Measurements from ENCODE around the gene CCNQ.
"Not testable (repeated sequence)": the region's sequence is repeated elsewhere in the genome, so short reads cannot be mapped to it uniquely, and the experiment has no call there.

The CCNQ gene

GRCh38 chrX:153622661-153623309 is 23.8 kb upstream of the CCNQ start:
- CTCF ChIA-PET = no interaction called here

GRCh38 chrX:153621949-153622598 is 23.1 kb upstream of the CCNQ start:
- Mint-ChIP-seq H3K36me3 (no peaks in the 10 kb centered on the region), H3K27me3 (peaks cover 37% of the 10 kb centered on the region), H3K4me1 (no peaks in the 10 kb centered on the region), H3K9me3 (no peaks in the 10 kb centered on the region), H3K27ac (no peak overlapping the region), H3K4me3 (no peak overlapping the region)
- CTCF ChIA-PET = no interaction called here
- DNase-seq = no peak

More at GRCh38 chrX:153622661-153623309, 23.8 kb upstream of the CCNQ start:
- no peak overlapping the region for H3K27ac Mint-ChIP-seq
- no peaks in the 10 kb centered on the region for H3K9me3 Mint-ChIP-seq
- H3K4me3 Mint-ChIP-seq = no peak overlapping the region
- no peaks in the 10 kb centered on the region for H3K36me3 Mint-ChIP-seq
- H3K27me3 Mint-ChIP-seq = peaks cover 35% of the 10 kb centered on the region
- H3K4me1 Mint-ChIP-seq = no peaks in the 10 kb centered on the region
- DNase-seq = no peak

- CTCF ChIA-PET = no interaction called here
- Mint-ChIP-seq H3K4me1 (no peaks in the 10 kb centered on the region), H3K27me3 (peaks cover 39% of the 10 kb centered on the region), H3K4me3 (no peak overlapping the region), H3K9me3 (no peaks in the 10 kb centered on the region), H3K27ac (no peak overlapping the region), H3K36me3 (no peaks in the 10 kb centered on the region)
- no peak for DNase-seq
Observed at GRCh38 chrX:153620576-153620975, 21.6 kb upstream of the CCNQ start.

GRCh38 chrX:153614818-153615217 is 15.9 kb upstream of the CCNQ start:
- Mint-ChIP-seq H3K9me3 (no peaks in the 10 kb centered on the region), H3K27me3 (peaks cover 43% of the 10 kb centered on the region), H3K4me3 (no peak overlapping the region), H3K27ac (peak overlapping the region; percentile 79), H3K36me3 (no peaks in the 10 kb centered on the region), H3K4me1 (peaks cover 16% of the 10 kb centered on the region)
- CTCF ChIA-PET = no interaction called here
- no peak for DNase-seq

GRCh38 chrX:153612413-153612812 is 13.5 kb upstream of the CCNQ start:
- DNase-seq = no peak
- CTCF ChIA-PET = interaction anchor here (0.7 kb wide), 1 partner anchor 8 kb away, joined by 3 read pairs; no protein-coding TSS in a partner anchor
- Mint-ChIP-seq H3K36me3 (no peaks in the 10 kb centered on the region), H3K27ac (no peak overlapping the region), H3K4me1 (peaks cover 21% of the 10 kb centered on the region), H3K4me3 (no peak overlapping the region), H3K9me3 (no peaks in the 10 kb centered on the region), H3K27me3 (peaks cover 49% of the 10 kb centered on the region)

- Mint-ChIP-seq H3K4me3 (no peak overlapping the region), H3K4me1 (peaks cover 21% of the 10 kb centered on the region), H3K9me3 (no peaks in the 10 kb centered on the region), H3K27me3 (peaks cover 54% of the 10 kb centered on the region), H3K36me3 (no peaks in the 10 kb centered on the region), H3K27ac (no peak overlapping the region)
- CTCF ChIA-PET = interaction anchor here (0.7 to 2.5 kb wide), 2 partner anchors 7 to 56 kb away, joined by 3 to 15 read pairs; no protein-coding TSS in a partner anchor
- no peak for DNase-seq
Observed at GRCh38 chrX:153611298-153612095, 12.6 kb upstream of the CCNQ start.

- peaks cover 58% of the 10 kb centered on the region for H3K27me3 Mint-ChIP-seq
- no peaks in the 10 kb centered on the region for H3K36me3 Mint-ChIP-seq
- no peak for DNase-seq
- H3K9me3 Mint-ChIP-seq = no peaks in the 10 kb centered on the region
- H3K4me3 Mint-ChIP-seq = peak overlapping the region; percentile 69
- CTCF ChIA-PET = interaction anchor here (2.0 to 2.5 kb wide), 2 partner anchors 36 to 57 kb away, joined by 11 to 15 read pairs; partner anchors contain the start of gene DUSP9
- H3K4me1 Mint-ChIP-seq = peaks cover 21% of the 10 kb centered on the region
- H3K27ac Mint-ChIP-seq = no peak overlapping the region
Observed at GRCh38 chrX:153610836-153611213, 11.9 kb upstream of the CCNQ start.

- peak; percentile 80 for DNase-seq
- CTCF ChIA-PET = interaction anchor here (0.8 to 2.5 kb wide), 11 partner anchors 10 to 169 kb away, joined by 3 to 19 read pairs (median 4); partner anchors contain the start of gene DUSP9
- no peak overlapping the region for H3K27ac Mint-ChIP-seq
- H3K36me3 Mint-ChIP-seq = no peaks in the 10 kb centered on the region
- H3K4me3 Mint-ChIP-seq = peak overlapping the region; percentile 69
- H3K9me3 Mint-ChIP-seq = no peaks in the 10 kb centered on the region
- peaks cover 17% of the 10 kb centered on the region for H3K4me1 Mint-ChIP-seq
- peaks cover 61% of the 10 kb centered on the region for H3K27me3 Mint-ChIP-seq
Observed at GRCh38 chrX:153609917-153610835, 11.2 kb upstream of the CCNQ start.

- Mint-ChIP-seq H3K27ac (no peak overlapping the region), H3K27me3 (peaks cover 68% of the 10 kb centered on the region), H3K9me3 (no peaks in the 10 kb centered on the region), H3K4me3 (no peak overlapping the region), H3K4me1 (peaks cover 20% of the 10 kb centered on the region), H3K36me3 (peaks cover 3% of the 10 kb centered on the region)
- CTCF ChIA-PET = interaction anchor here (0.7 to 2.5 kb wide), 13 partner anchors 8 to 168 kb away, joined by 3 to 19 read pairs (median 4); partner anchors contain the start of gene DUSP9
- no peak for DNase-seq
Observed at GRCh38 chrX:153608806-153609205, 9.9 kb upstream of the CCNQ start.

- Mint-ChIP-seq H3K36me3 (peaks cover 4% of the 10 kb centered on the region), H3K4me3 (no peak overlapping the region), H3K9me3 (no peaks in the 10 kb centered on the region), H3K27ac (no peak overlapping the region), H3K27me3 (peaks cover 68% of the 10 kb centered on the region), H3K4me1 (peaks cover 24% of the 10 kb centered on the region)
- DNase-seq = no peak
- CTCF ChIA-PET = interaction anchor here (1.5 kb wide), 1 partner anchor 27 kb away, joined by 4 read pairs; no protein-coding TSS in a partner anchor
Observed at GRCh38 chrX:153608376-153608775, 9.4 kb upstream of the CCNQ start.

- Mint-ChIP-seq H3K36me3 (peaks cover 9% of the 10 kb centered on the region), H3K9me3 (no peaks in the 10 kb centered on the region), H3K4me1 (peaks cover 37% of the 10 kb centered on the region), H3K27me3 (peaks cover 53% of the 10 kb centered on the region), H3K27ac (no peak overlapping the region), H3K4me3 (no peak overlapping the region)
- CTCF ChIA-PET = interaction anchor here (1.3 to 2.0 kb wide), 2 partner anchors 52 to 62 kb away, joined by 4 read pairs; no protein-coding TSS in a partner anchor
- DNase-seq = no peak
Observed at GRCh38 chrX:153606503-153606902, 7.6 kb upstream of the CCNQ start.

- CTCF ChIA-PET = interaction anchor here (1.3 kb wide), 1 partner anchor 63 kb away, joined by 4 read pairs; no protein-coding TSS in a partner anchor
- not testable (repeated sequence) for H3K9me3 Mint-ChIP-seq, DNase-seq, H3K4me3 Mint-ChIP-seq, H3K27ac Mint-ChIP-seq
- Mint-ChIP-seq H3K27me3 (peaks cover 41% of the 10 kb centered on the region), H3K4me1 (peaks cover 50% of the 10 kb centered on the region), H3K36me3 (peaks cover 13% of the 10 kb centered on the region)
Observed at GRCh38 chrX:153604666-153605380, 5.9 kb upstream of the CCNQ start.

GRCh38 chrX:153603131-153603656 is 4.3 kb upstream of the CCNQ start:
- Mint-ChIP-seq H3K4me1 (peaks cover 48% of the 10 kb centered on the region), H3K36me3 (peaks cover 13% of the 10 kb centered on the region), H3K9me3 (no peaks in the 10 kb centered on the region), H3K4me3 (no peak overlapping the region), H3K27ac (peak overlapping the region; percentile 37), H3K27me3 (peaks cover 28% of the 10 kb centered on the region)
- CTCF ChIA-PET = no interaction called here
- no peak for DNase-seq
